Tibial nerve (tissue), 3 donors: ENCODE data around the gene BCL2L14.

Source experiments
- CTCF ChIP-seq, 5 experiments: fragments of 200-600 bp in 3 of 5; fragments of 450-650 bp in 2 of 5; sonication (generic) in 3 of 5; IDR thresholded peaks; one replicate each; pipeline ENCODE4 v1.5.1; 2016 to 2019; ENCODE audit warnings: antibody characterized with exemption in 5 of 5, mild to moderate bottlenecking in 3 of 5, moderate library complexity in 2 of 5
- POLR2A ChIP-seq, 2 donors: fragments of 450-650 bp; IDR thresholded peaks; one replicate each; pipeline ENCODE4 v1.6.1; 2017; ENCODE audit warnings: antibody characterized with exemption in 2 of 2, mild to moderate bottlenecking in 2 of 2, moderate library complexity in 2 of 2

GRCh38 chr12:12047682-12048081, 23.1 kb upstream of the BCL2L14 start:
- TF ChIP-seq CTCF (IDR thresholded peaks at IDR 0.05) (no peak), POLR2A (IDR thresholded peaks at IDR 0.05) (no peak)
